KOPT-K1 (cell line): ENCODE data around the gene PRKAR1A.

Experiments used
- H3K27ac ChIP-seq: fragments of 200-600 bp; sonication (generic); 2 replicates; pipeline ENCODE4 v1.5.1; 2016; ENCODE audit warnings: antibody characterized with exemption, mild to moderate bottlenecking, low read depth, low read length; ENCODE audit not compliant: poor library complexity, severe bottlenecking
- H3K36me3 ChIP-seq: fragments of 200-600 bp; sonication (generic); 2 replicates; pipeline ENCODE4 v1.5.1; 2017; ENCODE audit warnings: antibody characterized with exemption, mild to moderate bottlenecking, low read length, moderate library complexity; ENCODE audit not compliant: insufficient read depth
- H3K9me3 ChIP-seq: fragments of 200-600 bp; sonication (generic); 2 replicates; pipeline ENCODE4 v1.5.1; 2017; ENCODE audit warnings: antibody characterized with exemption, low read length, mild to moderate bottlenecking; ENCODE audit not compliant: insufficient read depth, poor library complexity, severe bottlenecking

Gene PRKAR1A

GRCh38 chr17:68592682-68593641, 80.7 kb downstream of the PRKAR1A start:
- Histone ChIP-seq H3K9me3 (peaks cover 11% of the 10 kb centered on the region), H3K36me3 (no peaks in the 10 kb centered on the region), H3K27ac (no peak overlapping the region)

GRCh38 chr17:68594552-68594951, 82.3 kb downstream of the PRKAR1A start:
- no peaks in the 10 kb centered on the region for H3K9me3 ChIP-seq
- H3K36me3 ChIP-seq, result no peaks in the 10 kb centered on the region
- H3K27ac ChIP-seq, result no peak overlapping the region

GRCh38 chr17:68595496-68595895, 83.3 kb downstream of the PRKAR1A start:
- H3K9me3 ChIP-seq, result no peaks in the 10 kb centered on the region
- no peaks in the 10 kb centered on the region for H3K36me3 ChIP-seq
- H3K27ac ChIP-seq, result no peak overlapping the region

GRCh38 chr17:68595986-68596385, 83.8 kb downstream of the PRKAR1A start:
- H3K9me3 ChIP-seq, result no peaks in the 10 kb centered on the region
- no peak overlapping the region for H3K27ac ChIP-seq
- H3K36me3 ChIP-seq, result no peaks in the 10 kb centered on the region

- Histone ChIP-seq H3K9me3 (no peaks in the 10 kb centered on the region), H3K27ac (no peak overlapping the region), H3K36me3 (no peaks in the 10 kb centered on the region)
These were observed 84.2 kb downstream of the PRKAR1A start for GRCh38 chr17:68596411-68596945.

- no peak overlapping the region for H3K27ac ChIP-seq
- H3K36me3 ChIP-seq, result no peaks in the 10 kb centered on the region
- H3K9me3 ChIP-seq, result no peaks in the 10 kb centered on the region
These were observed 85.8 kb downstream of the PRKAR1A start for GRCh38 chr17:68598074-68598473.

GRCh38 chr17:68598545-68598961, 86.3 kb downstream of the PRKAR1A start:
- Histone ChIP-seq H3K9me3 (no peaks in the 10 kb centered on the region), H3K36me3 (no peaks in the 10 kb centered on the region), H3K27ac (no peak overlapping the region)

DNA sequence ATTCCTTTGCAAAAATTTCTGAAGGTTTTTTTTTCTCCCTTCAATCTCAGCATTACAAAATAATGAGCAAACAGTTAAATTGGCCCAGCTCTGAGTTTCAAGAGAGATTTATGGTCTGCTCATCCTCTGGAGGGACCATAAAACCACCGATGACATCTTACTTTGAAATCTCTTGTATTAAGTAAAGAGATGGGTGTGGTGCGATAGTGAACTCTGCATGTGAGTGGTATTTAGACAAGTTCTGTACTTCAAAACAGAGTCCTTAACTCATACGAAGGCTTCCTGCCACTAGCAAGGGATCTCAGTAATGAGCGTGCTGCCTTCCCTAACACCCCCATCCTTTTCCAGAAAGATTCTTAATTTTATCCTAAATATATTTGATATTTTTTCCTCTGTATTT, 86.9 kb downstream of the PRKAR1A start:
- Histone ChIP-seq H3K36me3 (no peaks in the 10 kb centered on the region), H3K27ac (no peak overlapping the region), H3K9me3 (no peaks in the 10 kb centered on the region)

DNA sequence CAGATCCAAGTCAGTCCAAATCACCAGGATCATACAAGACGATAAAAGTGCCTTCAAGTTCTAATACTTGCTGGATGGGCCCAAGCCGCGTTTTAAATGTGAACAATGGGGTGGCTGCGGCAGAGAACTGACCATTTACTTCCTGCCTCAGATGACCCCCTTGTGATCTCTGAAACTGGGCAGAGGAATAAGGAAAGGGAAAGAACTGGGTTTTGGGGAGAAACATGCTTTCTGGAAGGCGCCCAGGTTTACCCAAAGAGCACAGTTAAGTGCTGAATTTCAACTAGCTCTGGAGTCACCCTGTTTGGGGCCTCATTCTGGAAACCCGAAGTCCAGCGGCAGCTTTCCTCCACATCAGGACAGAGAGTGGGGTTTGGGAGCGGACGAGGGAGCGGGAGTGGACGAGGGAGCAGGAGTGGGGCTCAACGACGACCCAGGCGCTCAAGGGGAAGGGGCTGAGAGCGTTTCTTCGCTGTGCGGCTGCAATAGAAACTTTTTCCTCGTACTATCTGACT, 87.4 kb downstream of the PRKAR1A start:
- no peaks in the 10 kb centered on the region for H3K9me3 ChIP-seq
- H3K36me3 ChIP-seq, result no peaks in the 10 kb centered on the region
- no peak overlapping the region for H3K27ac ChIP-seq

- Histone ChIP-seq H3K27ac (no peak overlapping the region), H3K36me3 (no peaks in the 10 kb centered on the region), H3K9me3 (no peaks in the 10 kb centered on the region)
These were observed 88.1 kb downstream of the PRKAR1A start for GRCh38 chr17:68600067-68600930.
